HG03460 (cell line): Measurements from ENCODE around the gene MSLN.
"Not testable (repeated sequence)": the region's sequence is repeated elsewhere in the genome, so short reads cannot be mapped to it uniquely, and the experiment has no call there.

Experiments used
- ATAC-seq: cut with Tn5 transposase; IDR thresholded peaks from one replicate; pipeline ENCODE4 v1.9.1; 2021; ENCODE audit not compliant: unreplicated experiment

The MSLN gene

DNA sequence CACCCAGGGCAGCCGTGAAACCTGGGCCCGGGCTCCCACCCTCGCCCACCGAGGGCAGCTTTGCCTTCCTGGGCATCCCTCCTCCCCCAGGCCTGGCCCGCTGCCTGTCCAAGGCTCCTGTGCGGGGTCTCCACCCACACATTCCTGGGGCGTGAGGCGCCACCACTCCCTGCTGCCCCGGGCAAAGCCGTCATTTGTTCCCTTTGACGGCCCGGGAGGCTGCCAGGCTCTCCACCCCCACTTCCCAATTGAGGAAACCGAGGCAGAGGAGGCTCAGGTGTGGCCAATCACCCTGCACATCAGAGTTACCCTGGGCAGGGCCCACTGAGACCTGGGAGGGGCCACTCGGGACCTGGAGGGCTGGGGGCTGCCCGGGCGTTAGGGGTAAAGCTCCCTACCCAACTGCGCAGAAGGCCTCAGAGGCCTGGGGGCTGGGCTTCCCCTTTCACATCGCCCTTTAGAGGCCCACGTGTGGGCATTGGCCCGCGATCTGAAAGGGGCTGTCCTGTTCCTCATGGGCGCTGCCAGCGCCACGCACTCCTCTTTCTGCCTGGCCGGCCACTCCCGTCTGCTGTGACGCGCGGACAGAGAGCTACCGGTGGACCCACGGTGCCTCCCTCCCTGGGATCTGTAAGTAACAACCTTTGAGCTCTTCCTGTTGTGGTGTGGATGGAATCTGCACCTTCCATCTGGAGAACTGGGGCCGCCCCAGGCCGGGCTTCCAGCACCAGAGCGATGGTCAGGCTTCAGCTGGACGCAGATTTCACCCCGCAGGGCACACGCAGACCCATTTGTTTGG, at the start of gene MSLN:
MSLN (plus strand) TSS at position 190 of the 799 bp plus-strand sequence. CDS start 1,947 bp downstream, outside the sequence.
- no peak for ATAC-seq

GRCh38 chr16:711084-711483, 49.5 kb upstream of the MSLN start:
- no peak for ATAC-seq

GRCh38 chr16:711548-712320, 48.8 kb upstream of the MSLN start:
- ATAC-seq = no peak

- not testable (repeated sequence) for ATAC-seq
Measured at GRCh38 chr16:712740-713250, 47.7 kb upstream of the MSLN start.

DNA sequence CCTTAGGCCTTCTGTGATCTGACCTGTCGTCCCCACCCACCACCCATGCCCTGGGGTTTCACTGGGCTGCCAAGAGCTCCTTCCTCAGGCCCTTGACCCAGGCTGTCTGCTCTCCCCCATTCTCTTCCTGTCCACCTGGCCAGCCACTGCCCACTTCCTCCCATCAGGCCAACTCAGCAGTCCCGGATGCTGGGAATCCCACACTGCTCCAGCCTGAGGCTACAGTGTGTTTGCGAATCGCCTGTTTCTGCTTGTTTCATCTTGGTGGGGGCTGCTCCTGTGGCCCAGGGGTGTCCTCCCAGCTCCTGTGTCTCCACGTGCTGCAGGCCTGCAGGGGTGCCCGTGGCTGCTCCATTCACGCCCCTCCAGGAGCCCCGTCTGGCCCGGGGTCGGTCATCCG, 46.5 kb upstream of the MSLN start:
- ATAC-seq = no peak

DNA sequence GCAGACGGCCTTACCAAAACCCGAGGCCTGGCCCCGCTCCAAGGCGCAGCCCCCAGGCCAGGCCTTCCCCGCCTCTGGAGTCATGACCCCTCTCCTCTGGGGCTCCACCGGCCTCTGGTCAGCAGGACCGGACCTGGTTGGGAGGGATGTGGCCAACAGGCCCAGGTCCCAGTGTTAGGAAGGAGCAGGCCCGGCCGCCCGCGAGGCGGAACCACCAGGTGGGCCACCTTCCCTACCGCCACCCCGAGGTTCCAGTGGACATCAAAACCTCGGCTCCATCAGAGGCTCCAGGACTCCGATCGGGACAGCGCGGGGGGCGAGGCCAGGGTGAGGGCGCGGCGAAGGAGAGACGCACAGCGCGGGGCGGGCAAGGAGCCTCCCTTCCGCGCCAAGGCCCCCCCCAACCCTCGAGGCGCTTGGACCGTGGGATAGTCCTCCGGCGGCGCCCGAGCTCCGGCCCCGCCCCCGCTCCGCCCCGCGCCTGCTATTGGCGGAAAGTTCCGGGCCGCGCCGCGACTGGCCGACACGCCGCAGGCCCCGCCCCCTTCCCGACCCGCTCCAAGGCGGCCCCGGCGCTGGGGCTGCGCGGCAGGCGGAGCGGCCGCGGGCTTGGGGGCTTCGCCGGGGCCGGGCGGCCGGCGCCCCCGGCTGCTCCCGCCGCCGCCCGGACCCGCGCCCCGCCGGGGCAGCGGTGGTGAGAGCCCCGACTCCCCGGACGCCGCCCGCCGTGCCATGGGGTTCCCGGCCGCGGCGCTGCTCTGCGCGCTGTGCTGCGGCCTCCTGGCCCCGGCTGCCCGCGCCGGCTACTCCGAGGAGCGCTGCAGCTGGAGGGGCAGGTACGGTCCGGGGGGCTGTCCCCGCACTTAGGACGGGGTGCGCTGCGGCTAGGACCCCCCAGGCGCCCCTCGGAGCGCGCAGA, 45.7 kb upstream of the MSLN start, which contains the start of gene METRN:
METRN (plus strand) TSS at position 561 of the 919 bp plus-strand sequence; CDS start at position 733, 172 bp downstream.
- peak; percentile 58 for ATAC-seq

- ATAC-seq = peak; percentile 9
Measured at GRCh38 chr16:715477-716199, 44.9 kb upstream of the MSLN start.

GRCh38 chr16:716200-716568, 44.4 kb upstream of the MSLN start:
- no peak for ATAC-seq

DNA sequence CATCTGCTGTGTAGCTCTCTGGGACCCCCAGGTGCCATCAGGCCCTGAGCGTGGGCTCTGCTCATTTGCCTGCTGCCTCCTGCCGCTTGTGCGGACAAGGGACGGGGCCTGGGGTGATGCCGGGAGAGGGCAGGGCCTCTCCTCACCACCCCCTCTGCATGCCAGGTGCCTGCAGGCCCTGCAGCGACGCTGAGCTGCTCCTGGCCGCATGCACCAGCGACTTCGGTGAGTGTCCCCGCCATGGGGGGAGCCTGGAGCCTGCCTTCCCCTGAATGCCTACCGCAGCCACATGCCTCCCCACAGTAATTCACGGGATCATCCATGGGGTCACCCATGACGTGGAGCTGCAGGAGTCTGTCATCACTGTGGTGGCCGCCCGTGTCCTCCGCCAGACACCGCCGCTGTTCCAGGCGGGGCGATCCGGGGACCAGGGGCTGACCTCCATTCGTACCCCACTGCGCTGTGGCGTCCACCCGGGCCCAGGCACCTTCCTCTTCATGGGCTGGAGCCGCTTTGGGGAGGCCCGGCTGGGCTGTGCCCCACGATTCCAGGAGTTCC, 43.7 kb upstream of the MSLN start:
- ATAC-seq = no peak

DNA sequence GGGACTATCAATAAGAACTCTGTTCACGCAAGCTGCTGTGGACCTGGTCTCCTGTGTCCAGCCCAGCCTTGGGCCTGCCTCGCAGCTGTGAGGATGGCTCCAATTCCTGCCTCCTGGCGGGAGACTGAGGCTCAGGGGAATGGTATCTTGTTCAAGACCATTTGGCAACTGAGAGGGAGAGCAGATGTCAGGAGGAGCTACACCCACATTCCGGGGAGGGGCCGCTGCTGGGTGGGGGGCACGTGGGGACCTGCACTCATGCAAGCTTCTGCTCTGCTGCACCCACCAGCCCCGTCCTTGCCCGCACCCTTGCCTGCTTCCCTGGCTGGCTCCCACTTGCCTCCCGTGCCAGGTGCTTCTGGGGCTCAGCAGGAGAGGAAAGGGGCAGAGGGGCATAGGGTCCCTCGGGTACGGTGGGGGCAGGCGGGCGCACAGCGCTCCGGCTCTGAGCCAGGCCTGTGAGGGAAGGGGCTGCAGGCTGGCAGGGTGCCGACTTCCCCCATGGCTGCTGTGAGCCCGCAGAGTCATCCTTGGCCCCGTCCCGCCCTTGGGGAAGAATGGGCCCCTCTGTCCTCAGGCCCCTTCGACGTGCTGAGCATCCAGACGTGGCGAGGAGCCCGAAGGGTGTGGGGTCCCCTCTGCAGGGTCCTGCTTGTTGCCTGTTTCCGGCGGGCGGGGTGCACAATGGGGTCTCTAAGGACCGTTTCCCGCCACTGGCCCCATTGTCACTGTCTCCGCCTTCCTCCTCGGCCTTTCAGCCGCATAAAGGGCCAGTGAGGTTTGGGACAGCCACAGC, 42.9 kb upstream of the MSLN start:
- ATAC-seq = no peak

DNA sequence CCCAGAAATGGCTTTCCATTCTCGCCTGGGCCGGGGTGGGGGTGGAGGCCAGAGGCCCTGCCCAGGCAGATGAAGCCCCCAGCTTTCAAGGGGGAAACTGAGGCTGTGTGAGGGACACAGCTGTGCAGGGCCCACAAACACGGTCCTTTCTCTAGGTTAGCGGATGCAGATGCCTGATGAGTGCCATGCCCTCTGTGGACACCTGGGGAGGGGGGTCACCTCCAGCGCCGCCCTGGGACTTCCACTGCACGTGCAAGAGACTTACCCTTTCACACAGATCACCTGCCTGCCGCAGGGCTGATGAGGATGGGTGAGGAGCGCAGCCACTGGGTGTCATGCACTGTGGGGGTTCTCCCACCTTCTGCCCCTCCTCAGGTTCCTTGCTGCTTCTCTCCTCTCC, 42.1 kb upstream of the MSLN start:
- no peak for ATAC-seq

DNA sequence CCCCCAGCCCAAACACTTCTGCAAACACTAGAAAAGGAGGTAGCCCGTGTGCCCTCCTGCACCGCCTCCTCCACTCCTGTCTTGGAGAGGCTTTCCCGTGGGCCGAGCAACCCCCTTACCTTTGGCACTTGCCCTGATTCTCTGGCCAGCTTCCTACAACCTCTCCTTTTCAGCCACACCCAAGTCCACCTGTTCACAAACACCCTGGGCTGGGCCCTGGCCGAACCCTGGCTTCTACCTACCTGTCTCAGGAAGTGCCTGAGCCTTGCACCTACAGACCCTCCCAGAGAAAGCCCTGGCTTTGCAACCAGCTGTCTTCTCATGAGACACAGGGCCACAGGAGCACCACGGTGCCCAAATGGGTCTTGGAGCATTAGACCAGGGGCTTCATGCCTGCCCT, 41.6 kb upstream of the MSLN start:
- no peak for ATAC-seq

DNA sequence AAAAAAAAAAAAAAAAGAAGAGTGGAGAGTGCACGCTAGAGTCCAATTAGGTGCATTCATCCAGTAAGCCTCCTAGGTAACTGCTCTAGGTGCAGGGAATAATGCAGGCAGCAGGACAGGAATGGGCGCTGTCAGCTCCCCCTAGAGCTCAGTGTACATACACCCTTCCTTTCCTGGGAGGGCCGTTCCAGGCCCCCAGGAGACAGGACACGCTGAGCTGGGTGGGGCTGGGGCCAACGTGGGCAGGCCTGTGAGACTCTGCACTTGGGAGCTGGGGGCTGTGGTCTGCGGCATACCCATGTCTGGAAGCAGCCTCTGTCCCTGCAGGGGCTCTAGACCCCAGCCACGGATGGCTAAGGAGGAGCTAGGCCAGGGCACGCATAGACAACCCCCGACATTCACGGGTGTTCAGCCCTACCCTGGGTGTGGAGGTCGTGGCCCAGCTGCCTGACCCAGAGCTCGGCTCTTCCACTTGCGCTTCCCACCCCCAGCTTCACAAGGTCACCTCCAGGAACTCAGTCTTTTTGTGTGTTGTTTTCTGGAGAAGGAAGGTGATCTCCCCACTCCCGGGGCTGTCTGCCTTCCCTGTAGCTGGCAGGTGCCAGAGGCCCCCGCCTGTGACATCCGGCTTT, 40.6 kb upstream of the MSLN start:
- ATAC-seq = no peak

DNA sequence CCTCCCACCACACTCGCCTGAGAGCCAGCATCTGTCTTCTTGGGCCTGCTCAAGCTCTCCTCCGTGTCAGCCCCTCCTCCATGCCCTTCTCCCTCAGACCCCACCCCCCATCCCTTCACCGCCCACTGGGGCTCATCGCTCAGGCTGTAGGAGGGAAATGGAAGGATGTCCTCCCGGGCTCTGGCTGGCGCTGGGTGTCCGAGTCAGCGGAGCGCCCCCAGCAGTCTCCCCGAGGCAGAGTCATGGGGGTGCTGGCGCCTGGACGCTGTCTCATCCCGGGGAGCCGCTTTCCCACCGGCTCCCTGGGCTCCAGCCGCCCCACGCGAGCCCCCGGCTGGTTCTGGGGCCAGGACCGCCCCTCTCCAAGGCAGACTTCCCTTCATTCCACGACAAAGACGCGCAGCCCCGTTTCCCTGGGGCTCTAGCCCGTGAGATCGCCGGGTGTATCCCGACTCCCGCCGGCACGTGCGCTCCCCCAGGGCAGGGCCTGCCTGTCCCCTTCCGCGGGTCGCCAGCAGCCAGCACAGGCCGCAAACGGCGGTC, 40.0 kb upstream of the MSLN start:
- peak; percentile 29 for ATAC-seq

DNA sequence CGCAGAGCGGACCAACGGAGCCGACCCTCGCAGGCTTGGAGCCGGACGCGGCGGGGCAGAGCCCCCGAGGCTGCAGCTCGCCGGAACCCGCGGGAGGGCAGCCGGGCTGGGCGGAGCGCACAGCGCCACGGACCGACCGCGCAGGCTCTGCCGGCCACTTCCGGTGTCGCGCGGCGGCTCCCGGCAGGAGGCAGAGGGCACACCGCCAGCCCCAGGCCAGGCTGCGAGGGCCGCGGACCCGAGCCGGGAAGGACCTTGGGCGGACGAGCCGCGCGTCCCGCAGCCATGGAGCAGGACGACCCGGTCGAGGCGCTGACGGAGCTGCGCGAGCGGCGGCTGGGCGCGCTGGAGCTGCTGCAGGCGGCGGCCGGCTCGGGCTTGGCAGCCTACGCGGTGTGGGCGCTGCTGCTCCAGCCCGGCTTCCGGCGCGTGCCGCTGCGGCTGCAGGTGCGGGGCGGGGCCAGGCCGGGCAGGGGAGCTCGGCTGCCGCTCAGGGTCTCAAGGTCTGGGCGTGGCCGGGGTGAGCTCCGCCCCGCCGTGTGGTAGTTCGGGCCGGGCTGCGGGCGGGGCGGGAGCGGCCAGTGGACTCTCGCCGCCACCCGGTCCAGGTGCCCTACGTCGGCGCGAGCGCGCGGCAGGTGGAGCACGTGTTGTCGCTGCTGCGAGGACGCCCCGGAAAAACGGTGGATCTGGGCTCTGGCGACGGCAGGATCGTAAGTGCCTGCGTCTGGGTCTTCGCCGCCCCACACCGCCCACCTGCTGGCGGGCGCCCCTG, 39.4 kb upstream of the MSLN start, which contains the start of gene ANTKMT:
ANTKMT (plus strand) TSS at position 157 of the 775 bp plus-strand sequence; CDS start at position 286, 129 bp downstream.
- peak; percentile 59 for ATAC-seq

- no peak for ATAC-seq
Measured at GRCh38 chr16:721765-722540, 38.6 kb upstream of the MSLN start.
